GM19099 (cell line): ENCODE data around the gene ONECUT3.

ENCODE experiments used
- POLR2A ChIP-seq: IDR thresholded peaks from 3 replicates; pipeline ENCODE4 v1.6.1; 2011; ENCODE audit warnings: low read depth; ENCODE audit not compliant: insufficient read length; ENCODE audit errors: extremely low read depth

The ONECUT3 gene

DNA sequence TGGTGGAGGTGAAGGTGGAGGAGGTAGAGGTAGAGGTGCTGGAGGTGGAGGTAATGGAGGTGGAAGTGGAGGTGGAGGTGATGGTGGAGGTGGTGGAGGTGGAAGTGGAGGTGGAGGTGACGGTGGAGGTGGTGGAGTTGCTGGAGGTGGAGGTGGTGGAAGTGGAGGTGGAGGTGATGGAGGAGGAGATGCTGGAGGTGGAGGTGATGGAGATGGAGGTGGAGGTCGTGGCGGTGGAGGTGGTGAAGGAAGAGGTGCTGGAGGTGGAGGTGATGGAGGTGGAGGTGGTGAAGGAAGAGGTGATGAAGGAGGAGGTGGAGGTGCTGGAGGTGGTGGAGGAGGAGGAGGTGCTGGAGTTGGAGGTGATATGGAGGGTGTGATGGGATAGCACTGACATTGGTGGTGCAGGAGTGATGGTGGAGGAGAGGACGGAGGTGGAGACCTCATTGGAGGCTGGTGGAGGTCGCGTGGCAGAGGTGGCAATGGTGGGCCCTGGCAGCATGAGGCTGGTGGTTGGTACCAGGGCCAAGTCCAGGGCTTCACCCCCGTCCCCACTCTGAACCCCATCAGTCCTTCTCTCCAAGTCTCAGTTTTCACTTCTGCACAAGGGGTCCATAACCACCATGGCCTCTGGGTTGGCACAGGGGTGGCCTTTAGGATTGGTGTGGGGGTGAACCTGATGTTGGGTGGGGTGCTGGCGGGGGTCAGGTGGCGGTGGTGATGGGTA is 15.8 kb downstream of the ONECUT3 start:
- no peak for TF ChIP-seq POLR2A

DNA sequence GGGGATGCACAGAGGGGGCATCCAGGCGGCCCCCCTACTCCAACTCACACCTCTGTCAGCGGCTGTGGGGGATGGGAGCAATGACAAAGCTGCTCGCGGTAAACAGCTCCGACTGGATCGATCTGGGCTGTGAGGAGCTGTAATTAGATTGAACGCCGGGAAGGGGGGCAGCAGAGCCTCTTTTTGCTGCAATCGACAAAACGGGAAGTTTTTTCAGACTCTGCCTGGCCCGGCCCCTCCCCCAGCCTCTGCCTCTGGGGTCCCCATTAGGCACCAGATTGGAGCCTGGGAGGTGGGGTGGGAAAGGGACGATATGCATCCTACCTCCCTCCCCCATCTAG is 16.3 kb downstream of the ONECUT3 start:
- no peak for TF ChIP-seq POLR2A

DNA sequence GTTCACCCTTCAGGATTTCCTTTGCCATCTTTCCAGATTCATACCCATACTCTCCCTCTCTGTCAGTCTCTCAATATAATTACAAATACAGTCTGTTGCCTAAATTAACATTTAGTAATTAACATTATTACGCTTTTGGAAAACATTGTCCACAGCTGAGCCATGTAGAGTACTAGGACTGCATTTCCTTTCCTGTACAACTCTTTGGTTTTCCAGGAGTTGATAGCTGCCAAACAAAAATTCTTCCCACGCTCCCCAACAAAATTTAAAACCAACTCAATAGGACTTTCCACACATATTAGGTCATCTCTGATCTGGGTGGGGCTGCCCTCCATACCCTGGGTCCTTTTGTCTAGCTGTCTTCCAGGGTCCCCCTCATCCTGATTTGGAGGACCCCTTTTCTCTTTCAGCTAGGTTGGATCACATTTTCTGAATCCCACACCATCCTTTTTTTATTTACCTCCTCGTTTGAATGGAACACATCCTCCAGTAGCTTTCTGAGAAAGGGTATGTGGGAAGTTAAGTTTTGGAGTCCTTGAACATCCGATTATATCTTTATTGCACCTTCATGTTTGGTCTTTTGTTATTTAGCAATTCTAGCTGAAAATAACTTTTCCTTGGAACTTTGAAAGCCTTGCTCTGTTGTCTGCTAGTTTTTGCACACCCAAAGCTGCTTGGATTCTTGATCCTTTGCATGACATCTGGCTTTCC is 17.7 kb downstream of the ONECUT3 start:
- no peak for TF ChIP-seq POLR2A

DNA sequence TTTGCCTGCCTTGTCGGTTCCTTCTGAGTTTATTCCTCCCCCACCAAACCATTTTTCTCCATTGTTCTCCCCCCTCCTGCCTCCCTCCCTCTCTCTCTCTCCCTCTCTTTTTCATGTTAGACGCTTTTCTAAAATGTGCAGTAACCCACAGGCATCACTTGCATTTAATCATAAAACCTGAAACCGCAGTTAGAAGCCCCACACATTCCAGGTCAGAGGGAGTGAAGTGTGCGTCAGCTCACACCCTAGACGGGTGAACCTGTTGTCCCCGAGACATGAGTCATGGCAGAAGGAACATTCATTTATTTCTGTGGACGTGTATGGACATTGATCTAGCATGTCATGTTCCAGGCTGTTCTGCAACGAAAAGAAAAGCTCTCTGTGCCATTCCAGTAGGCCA is 19.9 kb downstream of the ONECUT3 start:
- no peak for TF ChIP-seq POLR2A

DNA sequence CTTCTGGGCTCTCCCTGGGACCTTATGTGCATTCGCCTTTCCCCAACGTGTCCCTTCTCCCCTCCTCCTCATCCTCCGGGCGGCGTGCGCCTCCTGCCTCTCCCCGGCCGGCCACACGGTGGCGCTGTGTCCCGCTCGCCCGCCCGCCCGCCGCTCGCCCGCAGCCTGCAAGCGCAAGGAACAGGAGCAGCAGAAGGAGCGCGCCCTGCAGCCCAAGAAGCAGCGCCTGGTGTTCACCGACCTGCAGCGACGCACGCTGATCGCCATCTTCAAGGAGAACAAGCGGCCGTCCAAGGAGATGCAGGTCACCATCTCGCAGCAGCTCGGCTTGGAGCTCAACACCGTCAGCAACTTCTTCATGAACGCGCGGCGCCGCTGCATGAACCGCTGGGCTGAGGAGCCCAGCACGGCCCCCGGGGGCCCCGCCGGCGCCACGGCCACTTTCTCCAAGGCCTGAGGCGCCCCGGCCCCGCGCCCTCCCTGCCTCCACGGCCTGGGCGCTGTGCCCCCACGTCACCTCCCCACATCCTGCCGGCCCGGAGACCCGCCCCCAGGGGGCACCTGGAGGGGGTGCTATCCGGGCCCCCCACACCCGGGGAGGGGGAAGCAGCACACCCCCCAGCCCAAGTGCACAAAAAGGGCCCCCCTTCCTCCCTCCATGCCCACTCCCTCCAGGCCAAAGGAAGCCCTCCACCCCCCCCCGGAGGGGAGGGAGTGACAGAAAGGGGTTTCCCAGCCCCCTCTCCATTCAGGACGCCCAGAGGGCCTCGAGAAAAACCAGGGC is 21.9 kb downstream of the ONECUT3 start:
- no peak for TF ChIP-seq POLR2A

DNA sequence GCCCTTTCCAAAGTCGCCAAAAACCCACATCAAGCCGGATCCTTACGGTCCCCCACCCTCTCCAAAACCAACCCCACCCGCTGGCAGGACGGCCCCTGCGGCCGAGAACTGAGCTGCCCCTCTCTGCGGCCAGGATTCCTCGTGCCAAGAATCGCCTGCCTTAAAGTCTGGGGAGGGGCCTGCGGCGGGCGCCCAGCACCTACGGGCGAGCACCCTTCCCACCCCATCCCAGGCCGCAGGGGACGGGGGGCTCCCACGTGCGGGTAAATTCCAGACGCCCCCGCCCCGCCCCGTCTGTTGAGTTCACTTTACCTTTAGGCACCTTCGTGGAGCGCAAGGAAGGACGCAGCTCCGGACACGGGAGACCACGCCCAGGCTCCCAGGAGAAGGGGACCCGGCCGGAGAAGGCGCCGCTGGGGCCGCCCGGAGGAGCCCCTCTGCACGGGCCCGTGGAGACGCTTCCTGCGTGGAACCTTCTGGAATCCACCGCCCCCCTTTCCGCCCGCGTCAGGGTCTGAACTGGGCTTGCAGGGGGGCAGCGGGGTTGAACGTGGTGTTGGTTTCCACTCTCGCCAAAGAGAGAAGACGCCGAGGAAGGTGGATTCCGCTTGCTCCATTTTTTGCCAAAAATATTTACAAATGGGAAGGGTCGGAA is 22.8 kb downstream of the ONECUT3 start:
- TF ChIP-seq POLR2A = no peak

DNA sequence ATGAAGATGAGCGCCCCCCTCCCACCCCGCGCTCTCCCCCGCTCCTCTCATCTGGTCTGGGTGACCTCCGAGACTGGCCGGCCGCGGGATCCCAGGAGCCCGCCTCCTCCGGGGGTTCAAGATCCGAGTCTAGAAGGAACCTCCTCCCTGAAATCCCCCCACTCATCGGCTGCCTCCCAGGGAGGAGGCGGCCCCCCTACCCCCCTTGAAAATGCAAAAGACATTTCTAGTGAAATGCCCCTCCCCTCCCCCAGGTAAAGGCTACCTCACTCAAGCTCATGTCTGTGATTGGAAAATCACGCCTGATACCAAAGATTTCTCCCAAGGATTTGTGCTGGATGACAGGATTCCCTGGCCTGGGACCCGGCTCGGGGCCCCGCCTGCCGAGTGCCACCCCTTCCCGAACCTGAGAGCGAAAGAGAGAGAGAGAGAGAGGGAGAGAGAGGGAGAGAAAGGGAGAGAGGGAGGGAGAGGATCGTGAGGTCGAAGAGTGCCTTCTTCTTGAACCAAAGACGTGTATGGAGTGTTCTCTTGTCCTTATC is 23.4 kb downstream of the ONECUT3 start:
- no peak for TF ChIP-seq POLR2A

DNA sequence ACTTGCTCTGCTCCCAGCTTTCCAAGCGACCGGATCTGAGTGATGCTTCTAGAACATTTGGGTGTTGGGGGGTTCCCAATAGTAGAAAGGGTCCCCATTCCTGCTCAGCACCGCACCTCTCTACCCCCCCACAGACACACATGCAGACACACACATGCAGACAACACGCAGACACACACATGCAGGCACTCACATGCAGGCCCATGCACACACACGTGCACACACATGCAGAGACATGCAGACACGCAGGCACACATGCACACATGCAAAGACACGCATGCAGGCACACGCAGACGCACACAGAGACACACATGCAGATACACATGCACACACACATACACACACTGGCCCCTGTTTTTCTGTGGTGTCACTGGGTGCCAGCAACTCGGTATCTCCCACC is 23.8 kb downstream of the ONECUT3 start:
- no peak for TF ChIP-seq POLR2A

DNA sequence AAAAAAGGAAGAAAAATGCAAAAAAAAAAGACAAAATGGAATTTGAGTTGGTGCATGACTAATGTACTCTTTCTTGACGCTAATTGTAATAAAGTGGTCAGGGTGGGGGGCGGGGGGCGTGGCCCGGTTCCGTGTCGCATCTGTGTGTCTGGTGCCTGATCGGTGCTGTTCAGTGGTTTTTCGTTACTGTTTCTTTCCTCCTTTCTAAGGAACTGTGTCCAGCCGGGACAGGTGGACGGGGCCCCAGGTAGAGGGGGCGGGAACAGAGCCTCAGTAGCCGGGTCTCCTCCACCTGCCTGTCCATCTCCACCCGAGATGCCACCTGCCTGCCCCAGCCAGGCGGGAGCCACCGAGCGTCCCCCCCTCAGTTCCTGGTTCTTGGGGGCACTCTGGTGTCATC is 26.3 kb downstream of the ONECUT3 start:
- TF ChIP-seq POLR2A = no peak

DNA sequence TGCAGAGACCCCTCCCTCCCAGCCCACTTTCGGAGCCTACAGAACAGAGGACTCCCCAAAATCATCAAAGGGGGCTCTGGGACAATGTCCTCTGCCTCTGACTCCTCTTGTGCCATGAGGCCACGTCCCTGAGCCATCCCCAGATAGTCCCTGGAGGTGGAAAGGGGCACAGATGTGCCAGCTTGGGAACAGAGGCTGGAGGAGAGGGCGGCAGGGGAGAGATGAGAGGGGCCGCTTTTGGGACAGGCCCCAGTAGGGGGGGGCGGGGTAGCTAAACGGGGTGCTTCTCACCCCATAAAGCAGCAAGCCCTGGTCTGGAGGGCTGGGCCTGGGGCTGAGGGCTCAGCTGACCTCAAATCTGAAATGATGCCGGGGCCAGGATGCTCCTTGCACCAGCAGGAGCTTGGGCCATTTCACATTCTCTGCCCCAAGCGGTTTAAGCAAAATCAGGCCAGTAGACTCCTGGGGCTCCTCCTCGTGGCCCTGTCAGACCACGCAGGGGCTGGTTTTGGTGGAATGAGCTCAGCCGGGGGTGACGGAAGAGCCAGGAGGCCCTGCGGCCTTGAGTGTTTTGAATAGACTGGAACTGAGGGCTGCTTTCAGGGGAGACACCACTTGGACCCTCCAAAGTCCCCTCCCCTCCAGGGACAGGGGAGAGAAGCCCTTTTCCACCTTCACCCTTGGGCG is 27.1 kb downstream of the ONECUT3 start:
- no peak for TF ChIP-seq POLR2A

DNA sequence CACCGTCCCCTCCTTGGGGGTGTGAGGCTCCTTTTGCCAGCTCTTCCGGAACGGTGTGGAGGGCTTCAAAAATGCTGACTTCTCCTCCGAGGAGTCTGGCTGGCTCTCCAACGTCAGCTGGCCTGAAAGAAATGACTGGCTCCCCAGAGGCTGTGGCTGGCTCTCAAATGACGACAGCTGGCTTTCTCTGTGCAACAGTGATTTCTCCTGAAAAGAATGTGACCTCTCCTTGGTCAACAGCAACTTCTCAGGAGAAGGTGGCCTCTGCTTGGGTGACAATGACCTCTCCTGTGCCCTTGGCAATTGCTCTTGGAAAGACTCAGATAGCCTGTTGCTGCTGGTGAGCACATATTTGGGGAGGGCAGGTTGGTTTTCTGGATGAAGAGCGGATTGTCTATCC is 29.2 kb downstream of the ONECUT3 start:
- no peak for TF ChIP-seq POLR2A

DNA sequence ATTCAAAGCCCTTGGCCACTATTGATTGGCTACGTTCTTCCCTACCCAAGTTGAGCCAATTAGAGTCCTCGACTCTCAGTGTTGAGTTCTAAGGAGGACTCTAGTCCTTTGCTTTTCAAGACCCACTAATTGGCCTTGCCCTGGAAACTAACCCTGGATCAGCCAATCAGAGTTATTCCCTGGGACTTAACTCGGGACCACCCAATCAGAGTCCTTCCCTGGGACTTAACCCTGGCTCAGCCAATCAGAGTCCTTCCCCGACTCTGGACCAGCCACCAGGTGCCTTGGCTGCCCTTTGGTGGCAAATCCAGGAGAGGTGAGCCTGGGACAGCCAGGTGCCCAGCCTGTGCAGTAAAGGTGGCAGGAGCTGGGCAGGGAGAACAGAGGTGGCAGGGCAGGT is 30.0 kb downstream of the ONECUT3 start:
- TF ChIP-seq POLR2A = no peak

DNA sequence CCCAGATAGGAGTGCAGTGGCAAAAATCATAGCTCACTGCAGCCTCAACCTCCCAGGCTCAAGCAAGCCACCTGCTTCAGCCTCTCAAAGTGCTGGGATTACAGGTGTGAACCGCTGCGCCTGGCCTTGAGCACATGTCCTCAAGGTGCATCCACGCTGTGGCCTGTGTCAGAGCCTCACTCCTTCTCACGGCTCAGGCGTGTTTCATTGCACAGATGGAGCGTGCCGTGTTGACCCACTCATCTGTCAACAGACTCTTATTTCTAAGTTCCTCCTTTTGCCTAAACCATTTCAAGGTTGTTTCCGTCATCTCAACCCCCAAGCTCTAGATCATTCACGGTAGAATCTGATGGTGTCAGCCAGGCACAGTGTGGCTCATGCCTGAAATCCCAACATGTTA is 30.6 kb downstream of the ONECUT3 start:
- TF ChIP-seq POLR2A = no peak

DNA sequence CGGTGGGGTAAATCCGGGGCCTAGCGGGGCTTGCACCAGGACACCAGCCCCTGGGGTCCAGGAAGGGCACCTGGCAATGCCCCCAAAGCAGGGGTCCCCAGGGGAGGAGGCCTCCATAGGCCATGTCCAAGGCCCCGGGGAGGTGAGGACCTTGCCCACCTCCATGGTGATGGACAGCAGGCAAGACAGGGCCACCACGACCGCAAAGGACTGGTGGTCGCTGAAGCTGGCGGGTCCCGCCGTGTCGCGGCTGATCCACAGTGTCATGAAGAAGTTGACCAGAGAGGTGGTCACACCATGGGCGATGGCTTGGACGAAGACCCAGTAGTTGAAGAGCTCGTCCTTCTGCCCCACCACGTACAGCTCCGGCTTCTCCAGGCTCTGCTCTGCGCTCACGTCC is 32.0 kb downstream of the ONECUT3 start:
- TF ChIP-seq POLR2A = no peak

DNA sequence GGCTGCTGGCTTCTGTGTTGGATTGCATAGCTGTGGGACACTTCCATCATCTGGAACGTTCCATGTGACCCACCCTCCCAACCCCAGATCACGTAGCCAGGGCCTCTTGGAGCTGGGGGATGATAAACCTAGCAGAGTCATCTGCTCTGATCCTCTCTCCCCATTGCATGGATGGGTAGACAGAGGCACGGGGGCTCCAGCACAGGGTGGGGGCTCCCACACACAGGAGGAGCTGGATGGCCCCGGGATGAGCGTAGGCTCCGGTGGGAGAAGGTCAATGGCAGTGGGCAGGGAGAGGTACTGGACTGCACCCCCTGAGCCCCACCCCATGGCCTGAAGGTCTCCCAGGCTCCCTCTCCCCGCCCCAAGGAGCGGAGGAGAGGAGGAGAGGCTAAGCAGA is 33.4 kb downstream of the ONECUT3 start:
- no peak for TF ChIP-seq POLR2A
